Mucosa of rectum (tissue), 2 donors: ENCODE measurements around the gene SCGB1C2.
"Not testable (repeated sequence)": the region's sequence is repeated elsewhere in the genome, so short reads cannot be mapped to it uniquely, and the experiment has no call there.

ENCODE experiments used
- H3K27ac ChIP-seq, 2 donors: one replicate each; pipeline ENCODE4 v1.7.0; 2013; ENCODE audit warnings: inconsistent platforms in 2 of 2, low read depth in 2 of 2, low read length in 2 of 2
- H3K27me3 ChIP-seq, 2 donors: one replicate each; pipeline ENCODE4 v1.7.0; 2013; ENCODE audit warnings: low read length in 2 of 2; ENCODE audit not compliant: control insufficient read depth in 2 of 2, insufficient read depth in 2 of 2
- H3K36me3 ChIP-seq, 2 donors: one replicate each; pipeline ENCODE4 v1.7.0; 2013; ENCODE audit warnings: low read length in 2 of 2; ENCODE audit not compliant: control insufficient read depth in 2 of 2, insufficient read depth in 2 of 2
- H3K4me1 ChIP-seq, 2 donors: one replicate each; pipeline ENCODE4 v1.7.0; 2013; ENCODE audit warnings: low read length in 2 of 2, mild to moderate bottlenecking in 1 of 2; ENCODE audit not compliant: control insufficient read depth in 2 of 2, insufficient read depth in 2 of 2
- H3K4me3 ChIP-seq, 2 donors: one replicate each; pipeline ENCODE4 v1.7.0; 2013; ENCODE audit warnings: low read length in 2 of 2
- H3K9ac ChIP-seq, 2 donors: one replicate each; pipeline ENCODE4 v1.7.0; 2013; ENCODE audit warnings: low read length in 2 of 2, low read depth in 1 of 2, mild to moderate bottlenecking in 1 of 2
- H3K9me3 ChIP-seq, 2 donors: one replicate each; pipeline ENCODE4 v1.7.0; 2013; ENCODE audit warnings: low read length in 2 of 2; ENCODE audit not compliant: control insufficient read depth in 2 of 2
- donor health status: healthy.
- donor health status: Normal muscosa, but diverticular disease.

Gene SCGB1C2

DNA sequence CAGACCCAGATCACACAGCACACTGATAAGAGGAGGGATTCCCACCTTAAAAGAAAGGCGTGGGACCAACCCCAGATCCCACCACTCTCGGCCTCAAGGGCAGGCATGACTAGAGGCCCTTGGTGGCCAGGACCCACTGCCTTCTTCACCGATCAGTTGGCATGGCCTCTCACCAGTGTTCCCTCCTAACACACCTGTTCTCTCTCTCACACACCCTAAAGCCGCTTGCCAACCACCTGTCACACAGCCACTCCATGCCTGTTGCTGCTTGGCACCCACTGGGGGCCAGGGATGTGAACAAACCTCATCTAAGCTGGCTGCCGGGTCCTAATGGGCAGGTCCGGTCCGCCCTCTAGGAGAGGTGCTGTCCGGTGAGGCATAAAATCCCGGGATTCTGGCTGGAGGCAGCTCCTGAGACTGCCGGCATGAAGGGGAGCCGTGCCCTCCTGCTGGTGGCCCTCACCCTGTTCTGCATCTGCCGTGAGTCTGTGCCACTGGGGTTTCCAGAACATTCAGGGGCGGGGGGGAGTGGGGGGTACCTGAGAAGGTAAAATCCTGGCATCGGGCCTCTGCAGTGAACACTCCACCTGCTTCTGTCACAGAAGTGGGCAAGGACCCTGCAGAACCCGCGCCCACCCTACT lies at the start of gene SCGB1C2:
TSS of gene SCGB1C2 (plus strand) at position 404 of the 642 bp plus-strand sequence. CDS start at position 426, 22 bp downstream.
- H3K36me3 ChIP-seq, H3K27me3 ChIP-seq, H3K27ac ChIP-seq, H3K4me1 ChIP-seq, H3K9ac ChIP-seq, H3K4me3 ChIP-seq, H3K9me3 ChIP-seq: not testable (repeated sequence)

DNA sequence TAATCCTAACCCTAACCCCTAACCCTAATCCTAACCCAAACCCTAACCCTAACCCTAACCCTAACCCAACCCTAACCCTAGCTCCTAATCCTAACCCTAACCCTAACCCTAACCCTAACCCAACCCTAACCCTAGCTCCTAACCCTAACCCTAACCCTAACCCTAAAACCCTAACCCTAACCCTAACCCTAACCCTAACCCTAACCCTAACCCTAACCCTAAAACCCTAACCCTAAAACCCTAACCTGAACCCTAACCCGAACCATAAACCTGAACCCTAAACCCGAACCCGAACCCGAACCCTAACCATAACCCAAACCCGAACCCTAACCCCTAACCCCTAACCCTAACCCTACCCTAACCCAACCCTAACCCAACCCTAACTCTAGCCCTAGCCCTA lies 24.3 kb upstream of the SCGB1C2 start:
- H3K36me3 ChIP-seq, H3K27ac ChIP-seq, H3K9ac ChIP-seq, H3K4me1 ChIP-seq, H3K9me3 ChIP-seq, H3K4me3 ChIP-seq, H3K27me3 ChIP-seq: not testable (repeated sequence)

DNA sequence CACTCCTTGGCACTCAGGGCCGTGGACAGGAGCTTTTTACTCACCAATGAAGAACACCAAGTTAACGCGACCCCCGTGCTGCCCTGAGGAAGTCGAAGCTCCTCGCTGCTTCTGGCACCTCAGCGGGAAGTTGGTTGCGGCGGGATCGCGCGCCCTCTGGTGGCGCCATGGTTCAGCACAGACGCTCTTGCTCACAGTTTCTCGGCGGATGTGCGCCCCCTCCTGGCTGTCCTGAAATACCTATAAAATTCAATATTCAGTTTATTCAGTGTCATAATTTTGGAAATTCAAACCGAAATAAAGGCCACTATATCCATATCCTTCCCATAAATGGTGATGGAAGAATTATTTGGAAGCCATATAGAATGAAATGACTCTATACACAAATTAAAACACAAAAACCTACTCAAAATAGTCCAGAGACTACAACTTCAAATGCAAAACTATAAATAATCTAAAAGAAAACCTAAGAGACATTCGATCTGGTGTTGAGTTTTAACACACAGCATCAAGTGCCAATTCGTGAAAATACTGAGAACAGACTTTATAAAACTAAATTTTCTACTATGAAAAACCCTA lies 18.9 kb upstream of the SCGB1C2 start:
- H3K27me3 ChIP-seq: not testable (repeated sequence)

DNA sequence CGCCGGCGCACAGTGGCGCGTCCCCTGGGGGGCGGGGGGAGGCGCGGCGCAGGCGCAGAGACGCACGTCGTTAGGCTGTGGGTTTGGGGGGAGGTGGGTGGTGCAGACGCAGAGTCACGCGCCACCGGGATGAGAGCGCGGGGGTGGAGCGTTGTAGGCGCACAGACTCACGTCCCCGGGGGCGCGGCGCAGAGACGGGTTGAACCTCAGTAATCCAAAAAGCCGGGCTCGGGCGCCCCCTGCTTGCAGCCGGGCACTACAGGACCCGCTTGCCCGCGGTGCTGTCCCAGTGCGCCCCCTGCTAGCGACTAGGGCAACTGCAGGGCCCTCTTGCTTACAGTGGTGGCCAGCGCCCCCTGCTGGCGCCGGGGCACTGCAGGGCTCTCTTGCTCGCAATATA lies 3.4 kb upstream of the SCGB1C2 start:
- not testable (repeated sequence) for H3K4me3 ChIP-seq, H3K9ac ChIP-seq, H3K4me1 ChIP-seq, H3K36me3 ChIP-seq, H3K9me3 ChIP-seq, H3K27ac ChIP-seq, H3K27me3 ChIP-seq

More for the DNA sequence above, 18.9 kb upstream of the SCGB1C2 start:
- not testable (repeated sequence) for H3K4me3 ChIP-seq, H3K9ac ChIP-seq, H3K27ac ChIP-seq, H3K9me3 ChIP-seq, H3K36me3 ChIP-seq, H3K4me1 ChIP-seq

DNA sequence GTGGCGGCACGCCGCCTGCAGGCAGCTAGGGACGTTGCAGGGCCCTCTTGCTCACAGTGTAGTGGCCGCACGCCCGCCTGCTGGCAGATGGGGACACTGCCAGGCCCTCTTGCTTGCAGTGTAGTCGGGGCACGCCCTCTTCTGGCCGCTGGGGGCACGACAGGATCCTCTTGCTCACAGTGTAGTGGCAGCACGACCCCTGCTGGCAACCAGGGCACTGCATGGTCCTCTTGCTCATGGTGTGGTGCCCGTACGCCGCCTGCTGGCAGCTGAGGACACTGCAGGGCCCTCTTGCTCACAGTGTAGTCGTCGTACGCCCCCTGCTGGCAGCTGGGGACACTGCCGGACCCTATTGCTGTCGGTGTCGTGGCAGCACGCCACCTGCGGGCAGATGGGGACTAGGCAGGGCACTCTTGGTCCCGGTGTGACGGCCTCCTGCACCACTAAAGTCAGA lies 3.0 kb upstream of the SCGB1C2 start:
- not testable (repeated sequence) for H3K4me3 ChIP-seq, H3K27ac ChIP-seq, H3K4me1 ChIP-seq, H3K36me3 ChIP-seq, H3K9me3 ChIP-seq, H3K9ac ChIP-seq, H3K27me3 ChIP-seq

DNA sequence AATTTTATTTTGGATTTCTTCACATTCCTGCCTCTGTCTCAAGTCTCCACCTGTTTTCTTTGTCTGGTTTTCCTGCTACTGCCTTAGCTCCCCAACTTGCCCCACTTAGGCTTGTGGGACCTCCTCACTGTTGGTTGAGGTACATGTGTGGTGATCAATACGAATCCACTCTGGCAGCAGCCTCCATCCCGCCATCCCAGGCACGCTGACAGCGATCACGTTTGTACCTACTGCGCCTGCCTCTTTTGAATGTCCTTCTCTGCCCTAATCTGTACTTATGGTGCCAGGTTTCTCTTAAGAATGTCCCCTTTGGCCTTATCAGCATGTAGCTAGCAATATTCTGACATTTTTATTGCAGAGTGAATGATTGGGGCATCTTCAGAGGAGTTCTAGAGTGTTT lies 2.3 kb upstream of the SCGB1C2 start:
- not testable (repeated sequence) for H3K36me3 ChIP-seq, H3K9ac ChIP-seq, H3K27me3 ChIP-seq, H3K4me1 ChIP-seq, H3K27ac ChIP-seq, H3K9me3 ChIP-seq, H3K4me3 ChIP-seq

DNA sequence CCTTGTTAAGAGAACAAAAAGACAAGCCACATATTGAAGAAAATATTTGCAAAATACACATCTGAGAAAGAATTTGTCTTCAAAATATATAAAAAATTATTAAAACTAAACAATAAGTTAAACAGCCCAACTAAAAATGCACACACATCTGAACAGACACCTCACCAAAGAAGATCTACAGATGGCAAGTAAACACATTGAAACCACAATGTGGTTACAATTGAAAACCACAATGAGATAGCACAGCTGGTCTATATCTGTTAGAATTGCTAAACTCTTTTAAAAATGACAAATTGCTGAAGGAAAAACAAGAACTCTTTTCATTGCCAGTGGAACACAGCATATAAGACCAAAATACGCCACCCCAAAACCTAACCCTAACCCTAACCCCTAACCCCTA lies 1.5 kb upstream of the SCGB1C2 start:
- H3K27me3 ChIP-seq, H3K27ac ChIP-seq, H3K9me3 ChIP-seq, H3K4me3 ChIP-seq, H3K36me3 ChIP-seq, H3K9ac ChIP-seq, H3K4me1 ChIP-seq: not testable (repeated sequence)

DNA sequence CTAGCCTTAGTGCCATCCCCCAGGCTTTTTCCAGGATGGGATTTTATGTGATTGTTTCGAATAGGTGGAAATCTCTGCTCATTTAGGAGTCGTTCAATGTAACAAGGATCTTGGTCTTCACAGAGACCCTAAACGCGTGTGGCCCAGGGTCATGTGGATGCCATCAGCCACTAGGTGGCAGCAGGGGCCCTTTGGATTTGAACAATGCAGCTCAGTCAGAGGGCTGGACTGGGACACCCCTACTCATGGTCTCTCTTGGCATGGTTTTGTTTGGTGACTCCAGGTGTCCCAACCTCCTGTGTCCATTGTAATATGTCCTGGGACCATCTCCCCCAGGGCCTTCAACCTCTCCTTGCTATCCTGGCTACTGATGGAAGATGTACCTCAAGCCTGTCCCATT lies 838 bp upstream of the SCGB1C2 start:
- H3K9me3 ChIP-seq, H3K4me1 ChIP-seq, H3K27me3 ChIP-seq, H3K27ac ChIP-seq, H3K36me3 ChIP-seq, H3K4me3 ChIP-seq, H3K9ac ChIP-seq: not testable (repeated sequence)

DNA sequence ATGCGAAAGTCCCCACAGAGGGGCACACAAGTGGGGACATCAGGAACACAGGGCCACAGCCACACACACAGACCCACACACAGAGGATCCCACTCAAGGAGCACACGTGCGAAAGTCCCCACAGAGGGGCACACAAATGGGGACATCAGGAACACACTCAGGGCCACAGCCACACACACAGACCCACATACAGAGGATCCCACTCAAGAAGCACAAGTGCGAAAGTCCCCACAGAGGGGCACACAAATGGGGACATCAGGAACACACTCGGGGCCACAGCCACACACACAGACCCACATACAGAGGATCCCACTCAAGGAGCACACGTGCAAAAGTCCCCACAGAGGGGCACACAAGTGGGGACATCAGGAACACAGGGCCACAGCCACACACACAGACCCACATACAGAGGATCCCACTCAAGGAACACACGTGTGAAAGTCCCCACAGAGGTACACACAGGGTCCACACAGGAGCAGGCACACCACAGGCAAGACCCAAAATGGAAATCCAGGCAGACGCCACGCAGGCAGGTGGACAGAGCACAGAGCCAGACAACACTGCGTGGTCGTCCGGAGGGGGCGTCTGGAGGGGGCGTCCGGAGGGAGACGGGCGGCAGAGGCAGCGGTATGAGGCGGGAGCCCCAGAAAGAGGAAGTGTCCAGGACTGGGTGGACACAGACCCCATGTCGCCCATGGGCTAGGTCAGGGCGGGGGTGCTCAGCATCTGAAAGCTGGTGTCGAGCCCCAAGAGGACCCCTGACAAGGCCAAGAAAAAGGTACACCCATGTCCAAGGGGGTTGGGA lies 2.2 kb downstream of the SCGB1C2 start:
- H3K27ac ChIP-seq, H3K27me3 ChIP-seq, H3K9me3 ChIP-seq, H3K4me3 ChIP-seq, H3K4me1 ChIP-seq, H3K36me3 ChIP-seq, H3K9ac ChIP-seq: not testable (repeated sequence)

DNA sequence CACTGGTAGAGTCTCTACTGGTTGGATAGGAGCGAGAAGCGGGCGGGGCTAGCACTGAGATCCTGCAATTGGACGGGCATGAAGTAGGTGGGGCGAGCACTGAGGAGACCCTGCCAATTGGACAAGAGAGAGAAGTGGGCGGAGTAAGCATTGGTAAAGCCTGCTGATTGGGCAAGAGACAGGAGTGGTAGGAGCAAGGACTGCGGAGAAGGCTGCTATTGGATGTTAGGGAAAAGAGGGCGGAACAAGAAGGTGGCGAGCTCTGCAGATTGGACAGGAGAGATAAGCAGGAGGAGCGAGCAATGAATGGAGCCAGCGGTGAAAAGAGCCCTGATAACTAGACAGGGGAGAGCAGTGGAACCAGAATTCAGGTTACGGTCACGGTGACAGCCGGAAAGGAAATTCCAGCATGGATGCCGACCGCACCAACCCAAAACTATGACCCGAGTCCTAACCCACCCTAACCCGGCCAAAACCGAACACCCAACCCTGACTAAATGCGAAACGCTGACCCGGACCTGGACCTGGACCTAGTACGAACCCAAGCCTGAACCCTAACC lies 4.8 kb downstream of the SCGB1C2 start:
- Histone ChIP-seq H3K4me1 (peaks cover 0 to 2% of the 10 kb centered on the region in 2 donors), H3K4me3 (no peak overlapping the region), H3K9me3 (no peaks in the 10 kb centered on the region), H3K9ac (no peak overlapping the region), H3K27ac (no peak overlapping the region), H3K27me3 (peaks cover 0 to 3% of the 10 kb centered on the region in 2 donors), H3K36me3 (no peaks in the 10 kb centered on the region)
